ENCODE measurements around the gene PDE4D.

PDE4D gene

DNA sequence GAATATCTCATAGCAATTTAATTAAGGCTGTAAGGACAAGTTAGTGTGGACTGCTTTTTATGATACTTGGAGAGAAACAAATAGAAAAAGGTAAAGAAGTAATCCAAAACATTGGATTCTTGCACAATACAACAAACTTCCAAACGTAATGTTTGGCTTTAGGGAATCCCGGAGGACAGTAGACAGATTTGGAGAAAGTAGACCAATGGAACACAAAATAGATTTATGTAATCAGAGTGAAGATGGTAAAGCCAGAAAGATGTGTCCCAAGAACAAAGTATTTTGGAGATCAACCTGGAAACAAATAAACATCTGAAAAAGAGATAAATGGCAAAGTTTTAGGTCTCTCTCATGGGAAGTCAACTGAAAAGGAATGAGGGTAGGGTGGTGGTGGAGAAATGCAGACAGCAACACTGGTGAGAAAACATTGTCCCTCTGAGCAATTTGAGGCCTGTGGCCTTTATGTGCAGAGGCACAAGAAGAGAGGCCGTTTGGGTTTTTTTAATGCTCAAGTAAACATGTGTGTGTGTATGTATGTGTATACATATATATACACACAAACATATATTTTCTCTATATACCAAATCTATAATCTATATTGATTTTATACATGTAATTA lies 620.6 kb downstream of the PDE4D start:
- Histone ChIP-seq H2AFZ (ENCODE audit: low read length) (no peak overlapping the region), H3K36me3 (replicated peaks in 1 of 2; ENCODE audit: control insufficient read depth in 2 of 2, insufficient read depth in 2 of 2, low read length in 2 of 2) (no peaks in the 10 kb centered on the region), H4K8ac (ENCODE audit: low read depth, low read length) (no peak overlapping the region), H3K4me1 (ENCODE audit: control insufficient read depth in 2 of 2, insufficient read depth in 1 of 2, low read depth in 1 of 2, low read length in 2 of 2) (peaks cover 0 to 4% of the 10 kb centered on the region in 2 donors), H3K14ac (ENCODE audit: low read length) (no peak overlapping the region), H3K9me3 (replicated peaks in 1 of 2; ENCODE audit: control insufficient read depth in 2 of 2, insufficient read depth in 1 of 2, low read depth in 1 of 2, low read length in 2 of 2) (no peaks in the 10 kb centered on the region), H2BK5ac (ENCODE audit: low read length) (no peak overlapping the region), H3K18ac (ENCODE audit: low read length) (no peak overlapping the region), H3K4ac (ENCODE audit: low read length) (no peak overlapping the region), H2BK120ac (ENCODE audit: low read depth, low read length) (no peak overlapping the region), H3K23ac (ENCODE audit: low read depth, low read length, poor library complexity) (no peak overlapping the region), H2BK15ac (ENCODE audit: low read length) (no peak overlapping the region), H3K27me3 (ENCODE audit: control insufficient read depth in 3 of 3, insufficient read depth in 3 of 3, low read depth in 1 of 3, low read length in 3 of 3) (no peaks in the 10 kb centered on the region), H3K4me3 (ENCODE audit: low read length in 2 of 2) (no peak overlapping the region), H3K27ac (replicated peaks; ENCODE audit: low read length) (no peak overlapping the region), H3K79me1 (ENCODE audit: low read depth, low read length) (no peaks in the 10 kb centered on the region), H3K4me2 (ENCODE audit: insufficient read depth, low read length, poor library complexity, severe bottlenecking) (no peak overlapping the region), H2BK12ac (ENCODE audit: low read length) (no peak overlapping the region), H2AK5ac (ENCODE audit: low read depth, low read length) (no peak overlapping the region), H3K9ac (ENCODE audit: low read depth, low read length, poor library complexity) (no peak overlapping the region), H4K91ac (ENCODE audit: low read depth, low read length, poor library complexity) (no peak overlapping the region)
- DNase-seq (ENCODE audit: low spot score), result no peak
- WGBS, 2 donors (ENCODE audit: extremely low coverage in 2 of 2, insufficient read length in 2 of 2, insufficient replicate concordance in 1 of 2), result no CpG with 5 or more reads among the region's 3 CpGs

- Histone ChIP-seq H3K4ac (ENCODE audit: low read length) (no peak overlapping the region), H3K9me3 (replicated peaks in 1 of 2; ENCODE audit: control insufficient read depth in 2 of 2, insufficient read depth in 1 of 2, low read depth in 1 of 2, low read length in 2 of 2) (no peaks in the 10 kb centered on the region), H2BK120ac (ENCODE audit: low read depth, low read length) (no peak overlapping the region), H4K8ac (ENCODE audit: low read depth, low read length) (no peak overlapping the region), H3K27me3 (ENCODE audit: control insufficient read depth in 3 of 3, insufficient read depth in 3 of 3, low read depth in 1 of 3, low read length in 3 of 3) (no peaks in the 10 kb centered on the region), H2AK5ac (ENCODE audit: low read depth, low read length) (no peak overlapping the region), H3K79me1 (ENCODE audit: low read depth, low read length) (no peaks in the 10 kb centered on the region), H3K18ac (ENCODE audit: low read length) (no peak overlapping the region), H2BK15ac (ENCODE audit: low read length) (no peak overlapping the region), H2AFZ (ENCODE audit: low read length) (no peak overlapping the region), H3K4me3 (ENCODE audit: low read length in 2 of 2) (no peak overlapping the region), H2BK12ac (ENCODE audit: low read length) (no peak overlapping the region), H3K14ac (ENCODE audit: low read length) (no peak overlapping the region), H3K27ac (replicated peaks; ENCODE audit: low read length) (no peak overlapping the region), H3K36me3 (replicated peaks in 1 of 2; ENCODE audit: control insufficient read depth in 2 of 2, insufficient read depth in 2 of 2, low read length in 2 of 2) (no peaks in the 10 kb centered on the region), H3K23ac (ENCODE audit: low read depth, low read length, poor library complexity) (no peak overlapping the region), H4K91ac (ENCODE audit: low read depth, low read length, poor library complexity) (no peak overlapping the region), H2BK5ac (ENCODE audit: low read length) (no peak overlapping the region), H3K4me2 (ENCODE audit: insufficient read depth, low read length, poor library complexity, severe bottlenecking) (no peak overlapping the region), H3K4me1 (ENCODE audit: control insufficient read depth in 2 of 2, insufficient read depth in 1 of 2, low read depth in 1 of 2, low read length in 2 of 2) (peaks cover 0 to 3% of the 10 kb centered on the region in 2 donors), H3K9ac (ENCODE audit: low read depth, low read length, poor library complexity) (no peak overlapping the region)
- WGBS, 2 donors (ENCODE audit: extremely low coverage in 2 of 2, insufficient read length in 2 of 2, insufficient replicate concordance in 1 of 2), result no CpG with 5 or more reads among the region's 4 CpGs
- no peak for DNase-seq (ENCODE audit: low spot score)
Measured at GRCh38 chr5:59268756-59269415, 624.6 kb downstream of the PDE4D start.

DNA sequence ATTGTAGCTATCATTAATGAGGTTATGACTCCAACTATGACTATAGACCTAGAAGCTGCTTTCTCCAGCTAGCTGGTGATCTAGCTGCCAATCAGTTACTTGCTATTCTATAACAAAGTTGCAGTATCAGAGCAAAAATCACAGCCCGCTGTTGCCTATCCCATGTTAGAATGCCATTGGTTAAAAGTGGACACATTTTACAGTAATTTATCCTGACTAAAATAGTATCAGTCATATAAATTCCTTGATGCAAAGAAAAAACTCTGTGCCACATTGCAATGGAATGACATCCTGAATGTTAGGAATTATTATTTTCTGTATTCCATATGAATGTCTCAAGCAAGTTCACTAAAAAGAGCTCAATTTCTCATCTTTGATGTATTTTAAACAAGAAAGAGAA lies 626.5 kb downstream of the PDE4D start:
- Histone ChIP-seq H2BK12ac (ENCODE audit: low read length) (no peak overlapping the region), H2BK120ac (ENCODE audit: low read depth, low read length) (no peak overlapping the region), H3K4me2 (ENCODE audit: insufficient read depth, low read length, poor library complexity, severe bottlenecking) (no peak overlapping the region), H4K8ac (ENCODE audit: low read depth, low read length) (no peak overlapping the region), H4K91ac (ENCODE audit: low read depth, low read length, poor library complexity) (no peak overlapping the region), H3K27me3 (ENCODE audit: control insufficient read depth in 3 of 3, insufficient read depth in 3 of 3, low read depth in 1 of 3, low read length in 3 of 3) (no peaks in the 10 kb centered on the region), H3K23ac (ENCODE audit: low read depth, low read length, poor library complexity) (no peak overlapping the region), H2BK5ac (ENCODE audit: low read length) (no peak overlapping the region), H3K4me3 (ENCODE audit: low read length in 2 of 2) (no peak overlapping the region), H2AK5ac (ENCODE audit: low read depth, low read length) (no peak overlapping the region), H3K27ac (replicated peaks; ENCODE audit: low read length) (no peak overlapping the region), H3K9me3 (replicated peaks in 1 of 2; ENCODE audit: control insufficient read depth in 2 of 2, insufficient read depth in 1 of 2, low read depth in 1 of 2, low read length in 2 of 2) (no peaks in the 10 kb centered on the region), H3K18ac (ENCODE audit: low read length) (no peak overlapping the region), H3K36me3 (replicated peaks in 1 of 2; ENCODE audit: control insufficient read depth in 2 of 2, insufficient read depth in 2 of 2, low read length in 2 of 2) (no peaks in the 10 kb centered on the region), H3K79me1 (ENCODE audit: low read depth, low read length) (no peaks in the 10 kb centered on the region), H3K14ac (ENCODE audit: low read length) (no peak overlapping the region), H3K4ac (ENCODE audit: low read length) (no peak overlapping the region), H3K9ac (ENCODE audit: low read depth, low read length, poor library complexity) (no peak overlapping the region), H2BK15ac (ENCODE audit: low read length) (no peak overlapping the region), H3K4me1 (ENCODE audit: control insufficient read depth in 2 of 2, insufficient read depth in 1 of 2, low read depth in 1 of 2, low read length in 2 of 2) (peaks cover 0 to 5% of the 10 kb centered on the region in 2 donors), H2AFZ (ENCODE audit: low read length) (no peak overlapping the region)
- no CpG with 5 or more reads among the region's 1 CpG for WGBS, 2 donors (ENCODE audit: extremely low coverage in 2 of 2, insufficient read length in 2 of 2, insufficient replicate concordance in 1 of 2)
- DNase-seq (ENCODE audit: low spot score), result no peak

- no peaks in the 10 kb centered on the region for H3K36me3 ChIP-seq (replicated peaks in 1 of 2; ENCODE audit: control insufficient read depth in 2 of 2, insufficient read depth in 2 of 2, low read length in 2 of 2)
- H3K9me3 ChIP-seq (replicated peaks in 1 of 2; ENCODE audit: control insufficient read depth in 2 of 2, insufficient read depth in 1 of 2, low read depth in 1 of 2, low read length in 2 of 2), result no peaks in the 10 kb centered on the region
- no peak overlapping the region for H3K4me3 ChIP-seq (ENCODE audit: low read length in 2 of 2)
Measured at GRCh38 chr5:59266410-59266809, 627.1 kb downstream of the PDE4D start.

More at GRCh38 chr5:59266410-59266809, 627.1 kb downstream of the PDE4D start:
- Histone ChIP-seq H3K18ac (ENCODE audit: low read length) (no peak overlapping the region), H2AFZ (ENCODE audit: low read length) (no peak overlapping the region), H2BK12ac (ENCODE audit: low read length) (no peak overlapping the region), H4K8ac (ENCODE audit: low read depth, low read length) (no peak overlapping the region), H3K4ac (ENCODE audit: low read length) (no peak overlapping the region), H3K27ac (replicated peaks; ENCODE audit: low read length) (no peak overlapping the region), H3K4me2 (ENCODE audit: insufficient read depth, low read length, poor library complexity, severe bottlenecking) (no peak overlapping the region), H2BK5ac (ENCODE audit: low read length) (no peak overlapping the region), H3K79me1 (ENCODE audit: low read depth, low read length) (no peaks in the 10 kb centered on the region), H4K91ac (ENCODE audit: low read depth, low read length, poor library complexity) (no peak overlapping the region), H2AK5ac (ENCODE audit: low read depth, low read length) (no peak overlapping the region), H3K4me1 (ENCODE audit: control insufficient read depth in 2 of 2, insufficient read depth in 1 of 2, low read depth in 1 of 2, low read length in 2 of 2) (peaks cover 0 to 5% of the 10 kb centered on the region in 2 donors), H2BK15ac (ENCODE audit: low read length) (no peak overlapping the region), H3K27me3 (ENCODE audit: control insufficient read depth in 3 of 3, insufficient read depth in 3 of 3, low read depth in 1 of 3, low read length in 3 of 3) (no peaks in the 10 kb centered on the region), H3K23ac (ENCODE audit: low read depth, low read length, poor library complexity) (no peak overlapping the region), H3K14ac (ENCODE audit: low read length) (no peak overlapping the region), H3K9ac (ENCODE audit: low read depth, low read length, poor library complexity) (no peak overlapping the region), H2BK120ac (ENCODE audit: low read depth, low read length) (no peak overlapping the region)
- no CpG with 5 or more reads among the region's 3 CpGs for WGBS, 2 donors (ENCODE audit: extremely low coverage in 2 of 2, insufficient read length in 2 of 2, insufficient replicate concordance in 1 of 2)
- DNase-seq (ENCODE audit: low spot score), result no peak
